ENCODE data around the gene DHPS.

DNA sequence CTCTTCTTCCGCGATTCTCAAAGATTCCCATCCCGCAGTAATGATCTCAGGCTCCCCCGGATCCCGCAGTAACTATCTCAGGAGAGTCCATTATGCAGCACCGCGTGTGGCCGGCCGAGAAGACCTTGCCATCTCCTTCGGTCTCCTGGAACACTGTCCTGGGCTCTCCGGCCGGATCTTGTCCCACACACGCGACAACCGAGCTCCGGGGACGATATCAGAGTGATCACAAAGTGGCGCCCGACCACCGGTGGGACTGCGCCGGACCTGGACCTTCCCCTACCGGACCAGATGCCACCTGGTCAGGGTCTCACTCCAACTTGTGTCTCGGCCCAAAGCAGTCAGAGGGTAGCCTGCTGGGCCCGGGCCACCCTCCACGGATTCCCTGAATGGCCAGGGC is 39.2 kb downstream of the DHPS start:
- TF ChIP-seq EZH2 (IDR thresholded peaks at IDR 0.05; ENCODE audit: insufficient read depth, poor library complexity, severe bottlenecking) (no peak), EZH2phosphoT487 (IDR thresholded peaks at IDR 0.05; ENCODE audit: insufficient read depth, low read depth) (no peak)
